Caco-2 (cell line): ENCODE measurements around the gene TUNAR. TPM values are rescaled to one million over a fixed set of nuclear protein-coding genes. Genes with fewer than 3 reads are reported as not detected.

Source experiments
- BruUV-seq: library from RNA; stranded (reverse); fragments of 400-500 nt; replicated peaks from 2 replicates; lab custom pipeline; 2021; lab: Mats Ljungman, UMichigan
- CTCF ChIA-PET: fragments of 300-600 bp; sonication (Branson Sonifier 250); formaldehyde crosslinking; loops from one replicate; lab custom pipeline; 2022; ENCODE audit warnings: antibody characterized with exemption; lab: Charles Lee
- POLR2A ChIA-PET: fragments of 300-600 bp; sonication (Branson Sonifier 250); formaldehyde crosslinking; loops from one replicate; lab custom pipeline; 2022; ENCODE audit warnings: antibody characterized with exemption; lab: Charles Lee
- DNase-seq, 2 experiments: peaks; one replicate each; pipeline versions ENCODE4 v3.0.0 to v3.0.0-alpha.2; 2020 to 2022
- H3K27me3 ChIP-seq: replicated peaks from 2 replicates; pipeline ENCODE4 v1.6.0; 2011; ENCODE audit warnings: low read length; ENCODE audit not compliant: control insufficient read depth, insufficient read depth
- H3K36me3 ChIP-seq: 2 replicates; pipeline ENCODE4 v1.5.1; 2011; ENCODE audit warnings: low read length; ENCODE audit not compliant: control insufficient read depth, insufficient read depth
- H3K4me1 ChIP-seq: fragments of 250-450 bp; sonication (Bioruptor Pico); 2 replicates; pipeline ENCODE4 v1.5.1; 2020; ENCODE audit warnings: mild to moderate bottlenecking
- H3K4me3 ChIP-seq: 2 replicates; pipeline ENCODE4 v1.5.1; 2011; ENCODE audit warnings: low read depth, mild to moderate bottlenecking, control low read depth, low read length
- H3K9me3 ChIP-seq: fragments of 250-450 bp; sonication (Bioruptor Pico); 2 replicates; pipeline ENCODE4 v1.5.1; 2020; ENCODE audit warnings: mild to moderate bottlenecking, moderate library complexity
- H3K27ac Mint-ChIP-seq: one replicate; pipeline ENCODE4 v1.8.0; 2022; ENCODE audit warnings: mixed read lengths; ENCODE audit not compliant: unreplicated experiment
- H3K27me3 Mint-ChIP-seq: one replicate; pipeline ENCODE4 v1.8.0; 2022; ENCODE audit warnings: mixed read lengths; ENCODE audit not compliant: insufficient read depth, unreplicated experiment
- H3K36me3 Mint-ChIP-seq: one replicate; pipeline ENCODE4 v1.8.0; 2022; ENCODE audit warnings: mild to moderate bottlenecking, mixed read lengths; ENCODE audit not compliant: insufficient read depth, unreplicated experiment
- H3K4me1 Mint-ChIP-seq: one replicate; pipeline ENCODE4 v1.8.0; 2022; ENCODE audit warnings: low read depth, mixed read lengths; ENCODE audit not compliant: unreplicated experiment
- H3K4me3 Mint-ChIP-seq: one replicate; pipeline ENCODE4 v1.8.0; 2022; ENCODE audit warnings: mild to moderate bottlenecking, moderate library complexity, mixed read lengths; ENCODE audit not compliant: unreplicated experiment
- H3K9me3 Mint-ChIP-seq: one replicate; pipeline ENCODE4 v1.8.0; 2022; ENCODE audit warnings: mixed read lengths; ENCODE audit not compliant: unreplicated experiment
- intact Hi-C: fragments of 100-400 bp; cut with micrococcal nuclease; formaldehyde crosslinking; loops from one replicate; pipeline ENCODE4 v1.10.0; 2022; ENCODE audit not compliant: unreplicated experiment
- total RNA-seq: library from RNA; stranded (reverse); gene quantifications from 2 replicates; pipeline ENCODE4 v1.2.3, GENCODE V29; 2022
- TF ChIP-seq, protein P1 (sequence below), 2 experiments: fragments of 200-600 bp in 1 of 2; IDR thresholded peaks; 1 replicate in 1 of 2; 2 replicates in 1 of 2; pipeline versions ENCODE4 v1.5.1 to v1.8.0; 2011 to 2022; ENCODE audit warnings: antibody characterized with exemption in 1 of 2, control low read depth in 1 of 2, inconsistent platforms in 1 of 2, low read depth in 1 of 2, low read length in 1 of 2, mild to moderate bottlenecking in 1 of 2, moderate library complexity in 1 of 2; ENCODE audit not compliant: insufficient read depth in 1 of 2, severe bottlenecking in 1 of 2, unreplicated experiment in 1 of 2

TUNAR gene
- total RNA-seq, 1 experiment from 2014 or later, result not detected

DNA sequence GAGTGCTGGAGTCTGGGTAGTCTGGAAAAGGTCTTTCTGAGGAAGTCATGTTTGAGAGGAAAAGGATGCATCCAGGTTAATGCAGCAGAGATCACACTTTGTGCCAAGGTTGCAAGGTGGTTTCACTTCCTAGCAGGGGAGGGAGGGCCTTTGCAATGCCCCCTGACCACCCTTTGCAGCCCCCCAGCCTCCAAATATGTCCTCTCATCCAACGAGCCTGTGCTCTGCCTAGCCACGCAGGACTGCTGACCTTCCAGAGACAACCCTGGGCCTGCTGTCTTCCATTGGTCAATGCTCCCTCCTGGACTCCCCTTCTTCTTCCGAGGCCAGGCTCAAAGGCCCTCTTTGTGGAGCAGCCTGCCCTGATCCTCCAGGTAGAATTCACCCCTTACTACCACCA is 47.3 kb upstream of the TUNAR start:
- Histone ChIP-seq H3K4me3 (no peak overlapping the region), H3K36me3 (no peaks in the 10 kb centered on the region), H3K9me3 (no peaks in the 10 kb centered on the region), H3K27me3 (no peaks in the 10 kb centered on the region), H3K4me1 (no peaks in the 10 kb centered on the region)
- no TSS peak for BruUV-seq
- Mint-ChIP-seq H3K9me3 (peaks cover 6% of the 10 kb centered on the region), H3K27ac (no peak overlapping the region), H3K36me3 (no peaks in the 10 kb centered on the region), H3K27me3 (peaks cover 6% of the 10 kb centered on the region), H3K4me1 (no peaks in the 10 kb centered on the region), H3K4me3 (no peak overlapping the region)
- ChIA-PET CTCF (no interaction called here), POLR2A (no interaction called here)
- intact Hi-C loops, result no loop called here
- TF ChIP-seq, protein P1, sequence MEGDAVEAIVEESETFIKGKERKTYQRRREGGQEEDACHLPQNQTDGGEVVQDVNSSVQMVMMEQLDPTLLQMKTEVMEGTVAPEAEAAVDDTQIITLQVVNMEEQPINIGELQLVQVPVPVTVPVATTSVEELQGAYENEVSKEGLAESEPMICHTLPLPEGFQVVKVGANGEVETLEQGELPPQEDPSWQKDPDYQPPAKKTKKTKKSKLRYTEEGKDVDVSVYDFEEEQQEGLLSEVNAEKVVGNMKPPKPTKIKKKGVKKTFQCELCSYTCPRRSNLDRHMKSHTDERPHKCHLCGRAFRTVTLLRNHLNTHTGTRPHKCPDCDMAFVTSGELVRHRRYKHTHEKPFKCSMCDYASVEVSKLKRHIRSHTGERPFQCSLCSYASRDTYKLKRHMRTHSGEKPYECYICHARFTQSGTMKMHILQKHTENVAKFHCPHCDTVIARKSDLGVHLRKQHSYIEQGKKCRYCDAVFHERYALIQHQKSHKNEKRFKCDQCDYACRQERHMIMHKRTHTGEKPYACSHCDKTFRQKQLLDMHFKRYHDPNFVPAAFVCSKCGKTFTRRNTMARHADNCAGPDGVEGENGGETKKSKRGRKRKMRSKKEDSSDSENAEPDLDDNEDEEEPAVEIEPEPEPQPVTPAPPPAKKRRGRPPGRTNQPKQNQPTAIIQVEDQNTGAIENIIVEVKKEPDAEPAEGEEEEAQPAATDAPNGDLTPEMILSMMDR (IDR thresholded peaks at IDR 0.05; ENCODE audit: insufficient read depth in 1 of 2, low read depth in 1 of 2, low read length in 1 of 2, severe bottlenecking in 1 of 2, unreplicated experiment in 1 of 2), result no peak
- no peak for DNase-seq

DNA sequence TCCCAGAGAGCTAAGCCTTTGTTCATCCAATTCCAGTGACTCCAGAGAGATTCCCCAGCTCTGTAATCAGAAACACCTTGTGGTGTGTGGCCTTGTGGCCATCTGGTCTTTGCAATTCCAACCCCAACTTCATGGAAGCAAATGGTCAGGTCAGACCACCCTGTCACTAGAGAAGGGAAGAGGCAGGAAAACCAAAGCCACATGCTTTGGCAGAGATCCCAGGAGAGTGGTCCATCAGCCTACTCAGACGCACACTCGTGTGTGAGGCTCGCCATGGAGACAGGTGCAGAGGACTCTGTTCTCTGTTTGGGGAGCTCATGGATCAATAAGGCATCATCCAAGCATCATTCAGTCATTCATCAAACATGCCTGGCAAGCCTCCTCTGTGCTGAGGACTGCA is 46.2 kb upstream of the TUNAR start:
- H3K27ac Mint-ChIP-seq, result no peak overlapping the region
- Histone ChIP-seq H3K9me3 (no peaks in the 10 kb centered on the region), H3K27me3 (no peaks in the 10 kb centered on the region), H3K4me3 (no peak overlapping the region), H3K36me3 (no peaks in the 10 kb centered on the region), H3K4me1 (no peaks in the 10 kb centered on the region)
- H3K27me3 Mint-ChIP-seq, result peaks cover 6% of the 10 kb centered on the region
- intact Hi-C loops, result no loop called here
- no peak overlapping the region for H3K4me3 Mint-ChIP-seq
- no peaks in the 10 kb centered on the region for H3K36me3 Mint-ChIP-seq
- TF ChIP-seq, protein P1 (IDR thresholded peaks at IDR 0.05; ENCODE audit: insufficient read depth in 1 of 2, low read depth in 1 of 2, low read length in 1 of 2, severe bottlenecking in 1 of 2, unreplicated experiment in 1 of 2), result no peak
- H3K9me3 Mint-ChIP-seq, result no peaks in the 10 kb centered on the region
- POLR2A ChIA-PET, result no interaction called here
- CTCF ChIA-PET, result no interaction called here
- no TSS peak for BruUV-seq
- no peak for DNase-seq
- no peaks in the 10 kb centered on the region for H3K4me1 Mint-ChIP-seq

DNA sequence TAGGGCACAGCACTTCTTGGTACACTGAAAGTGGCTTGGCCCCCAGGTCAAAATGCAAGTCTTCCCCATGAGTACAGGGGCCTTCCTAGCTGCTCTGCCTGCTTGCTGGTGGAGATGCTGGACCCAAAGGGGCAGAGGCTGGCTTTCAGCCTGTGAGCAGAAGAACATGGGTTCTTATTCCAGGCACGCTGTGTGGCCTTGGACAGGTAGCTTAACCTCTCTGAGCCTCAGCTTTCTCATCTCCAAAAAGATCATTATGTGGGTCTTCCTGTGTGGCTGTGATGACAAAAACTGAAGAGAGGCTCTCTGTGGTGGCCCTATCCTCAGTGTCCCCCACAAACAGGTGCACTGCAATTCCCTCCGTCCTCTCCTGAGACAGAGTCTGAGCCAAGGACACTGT is 45.6 kb upstream of the TUNAR start:
- H3K36me3 ChIP-seq, result no peaks in the 10 kb centered on the region

More for the DNA sequence above, 45.6 kb upstream of the TUNAR start:
- ChIA-PET CTCF (no interaction called here), POLR2A (no interaction called here)
- intact Hi-C loops, result no loop called here
- H3K9me3 Mint-ChIP-seq, result no peaks in the 10 kb centered on the region
- H3K36me3 Mint-ChIP-seq, result no peaks in the 10 kb centered on the region
- TF ChIP-seq, protein P1 (IDR thresholded peaks at IDR 0.05; ENCODE audit: insufficient read depth in 1 of 2, low read depth in 1 of 2, low read length in 1 of 2, severe bottlenecking in 1 of 2, unreplicated experiment in 1 of 2), result no peak
- no peaks in the 10 kb centered on the region for H3K9me3 ChIP-seq
- H3K4me1 ChIP-seq, result no peaks in the 10 kb centered on the region
- DNase-seq, result no peak
- no peak overlapping the region for H3K4me3 ChIP-seq
- no peak overlapping the region for H3K4me3 Mint-ChIP-seq
- H3K27ac Mint-ChIP-seq, result no peak overlapping the region
- H3K27me3 ChIP-seq, result no peaks in the 10 kb centered on the region
- H3K4me1 Mint-ChIP-seq, result no peaks in the 10 kb centered on the region
- no TSS peak for BruUV-seq
- peaks cover 6% of the 10 kb centered on the region for H3K27me3 Mint-ChIP-seq
